H9 (cell line): Measurements from ENCODE around the gene ELOVL4. TPM values are rescaled to one million over a fixed set of nuclear protein-coding genes. Genes with fewer than 3 reads are reported as not detected.

Experiments used
- DNase-seq: peaks from one replicate; pipeline ENCODE4 v3.0.0-alpha.2; 2017
- H2AFZ ChIP-seq: one replicate; pipeline ENCODE4 v1.6.1; 2013; ENCODE audit warnings: mild to moderate bottlenecking, low read length, control low read depth, moderate library complexity
- H2AK5ac ChIP-seq: 2 replicates; pipeline ENCODE4 v1.6.1; 2013; ENCODE audit warnings: low read length, control low read depth, mixed read lengths; ENCODE audit not compliant: insufficient read length
- H2BK120ac ChIP-seq: one replicate; pipeline ENCODE4 v1.6.1; 2013; ENCODE audit warnings: low read depth, mild to moderate bottlenecking, low read length, control low read depth, inconsistent platforms; ENCODE audit not compliant: poor library complexity, severe bottlenecking
- H2BK12ac ChIP-seq: 2 replicates; pipeline ENCODE4 v1.6.1; 2013; ENCODE audit warnings: low read length, control low read depth, mixed read lengths, low read depth; ENCODE audit not compliant: insufficient read length
- H2BK15ac ChIP-seq: 2 replicates; pipeline ENCODE4 v1.6.1; 2013; ENCODE audit warnings: low read depth, low read length, control low read depth
- H2BK20ac ChIP-seq: one replicate; pipeline ENCODE4 v1.6.1; 2013; ENCODE audit warnings: low read depth, mild to moderate bottlenecking, low read length, control low read depth, inconsistent platforms; ENCODE audit not compliant: poor library complexity, severe bottlenecking
- H2BK5ac ChIP-seq: 2 replicates; pipeline ENCODE4 v1.6.1; 2013; ENCODE audit warnings: low read length, control low read depth, mixed read lengths; ENCODE audit not compliant: insufficient read length
- H3K14ac ChIP-seq: 2 replicates; pipeline ENCODE4 v1.6.1; 2013; ENCODE audit warnings: low read length, control low read depth; ENCODE audit not compliant: insufficient read depth
- H3K18ac ChIP-seq: 2 replicates; pipeline ENCODE4 v1.6.1; 2013; ENCODE audit warnings: low read depth, mild to moderate bottlenecking, mixed read lengths, low read length, control low read depth; ENCODE audit not compliant: insufficient read length
- H3K23ac ChIP-seq: 2 replicates; pipeline ENCODE4 v1.6.1; 2013; ENCODE audit warnings: low read length, control low read depth, mixed read lengths, low read depth; ENCODE audit not compliant: insufficient read length
- H3K23me2 ChIP-seq: 2 replicates; pipeline ENCODE4 v1.6.1; 2013; ENCODE audit warnings: low read depth, mild to moderate bottlenecking, mixed read lengths, low read length, control low read depth; ENCODE audit not compliant: insufficient read length, poor library complexity, severe bottlenecking
- H3K27ac ChIP-seq: 2 replicates; pipeline ENCODE4 v1.5.1; 2013; ENCODE audit warnings: low read length, control low read depth, mixed read lengths, low read depth; ENCODE audit not compliant: insufficient read length
- H3K27me3 ChIP-seq: 2 replicates; pipeline ENCODE4 v1.6.1; 2013; ENCODE audit warnings: low read length, control low read depth, inconsistent platforms; ENCODE audit not compliant: insufficient read depth
- H3K4ac ChIP-seq: 2 replicates; pipeline ENCODE4 v1.6.1; 2013; ENCODE audit warnings: low read depth, mild to moderate bottlenecking, control low read depth, inconsistent platforms, low read length, moderate library complexity
- H3K4me1 ChIP-seq: 2 replicates; pipeline ENCODE4 v1.6.1; 2013; ENCODE audit warnings: low read length, control low read depth, inconsistent platforms; ENCODE audit not compliant: insufficient read depth
- H3K4me2 ChIP-seq: 2 replicates; pipeline ENCODE4 v1.6.1; 2013; ENCODE audit warnings: low read length, control low read depth, mixed read lengths; ENCODE audit not compliant: insufficient read length, insufficient read depth
- H3K56ac ChIP-seq: 2 replicates; pipeline ENCODE4 v1.6.1; 2013; ENCODE audit warnings: low read depth, mild to moderate bottlenecking, mixed read lengths, low read length, control low read depth; ENCODE audit not compliant: insufficient read length
- H3K79me1 ChIP-seq: 2 replicates; pipeline ENCODE4 v1.6.1; 2013; ENCODE audit warnings: low read depth, mild to moderate bottlenecking, moderate library complexity, low read length, control low read depth, inconsistent platforms; ENCODE audit not compliant: insufficient read depth, poor library complexity, severe bottlenecking
- H3K79me2 ChIP-seq: 2 replicates; pipeline ENCODE4 v1.6.1; 2013; ENCODE audit warnings: low read length, control low read depth, inconsistent platforms; ENCODE audit not compliant: insufficient read depth
- H3K9ac ChIP-seq: 2 replicates; pipeline ENCODE4 v1.6.1; 2013; ENCODE audit warnings: low read length, control low read depth, mixed read lengths; ENCODE audit not compliant: insufficient read length; ENCODE audit errors: extremely low read depth
- H3K9me3 ChIP-seq: one replicate; pipeline ENCODE4 v1.6.1; 2013; ENCODE audit warnings: low read depth, low read length, inconsistent platforms; ENCODE audit not compliant: control insufficient read depth
- H3T11ph ChIP-seq: one replicate; pipeline ENCODE4 v1.6.1; 2013; ENCODE audit warnings: mild to moderate bottlenecking, low read length, control low read depth, inconsistent platforms
- H4K20me1 ChIP-seq: one replicate; pipeline ENCODE4 v1.6.1; 2013; ENCODE audit not compliant: control insufficient read depth, insufficient read length, insufficient read depth
- H4K5ac ChIP-seq: 2 replicates; pipeline ENCODE4 v1.6.1; 2013; ENCODE audit warnings: low read depth, mild to moderate bottlenecking, mixed read lengths, low read length, control low read depth; ENCODE audit not compliant: insufficient read length
- H4K8ac ChIP-seq: replicated peaks from 2 replicates; pipeline ENCODE4 v1.6.1; 2013; ENCODE audit warnings: low read length, control low read depth, mixed read lengths, low read depth; ENCODE audit not compliant: insufficient read length
- H4K91ac ChIP-seq: 2 replicates; pipeline ENCODE4 v1.6.1; 2013; ENCODE audit warnings: low read depth, mild to moderate bottlenecking, moderate library complexity, mixed read lengths, low read length, control low read depth; ENCODE audit not compliant: insufficient read length
- H3K27ac Mint-ChIP-seq, 3 experiments: 2 replicates in 2 of 3; 3 replicates in 1 of 3; pipeline ENCODE4 v1.8.0; 2020 to 2021; ENCODE audit warnings: mixed read lengths in 3 of 3, mild to moderate bottlenecking in 1 of 3, moderate library complexity in 1 of 3
- H3K27me3 Mint-ChIP-seq: 2 replicates; pipeline ENCODE4 v1.8.0; 2021; ENCODE audit warnings: low read depth, mild to moderate bottlenecking, moderate library complexity, mixed read lengths
- H3K36me3 Mint-ChIP-seq, 3 experiments: 2 replicates in 2 of 3; 3 replicates in 1 of 3; pipeline ENCODE4 v1.8.0; 2020 to 2021; ENCODE audit warnings: low read depth in 3 of 3, mixed read lengths in 3 of 3; ENCODE audit not compliant: insufficient read depth in 1 of 3
- H3K4me1 Mint-ChIP-seq, 2 experiments: 2 replicates each; pipeline ENCODE4 v1.8.0; 2020; ENCODE audit warnings: mixed read lengths in 2 of 2
- H3K4me3 Mint-ChIP-seq, 2 experiments: 2 replicates in 1 of 2; 3 replicates in 1 of 2; pipeline ENCODE4 v1.8.0; 2020 to 2021; ENCODE audit warnings: mild to moderate bottlenecking in 2 of 2, mixed read lengths in 2 of 2, moderate library complexity in 1 of 2
- H3K9me3 Mint-ChIP-seq, 2 experiments: 2 replicates in 1 of 2; 3 replicates in 1 of 2; pipeline ENCODE4 v1.8.0; 2020; ENCODE audit warnings: mild to moderate bottlenecking in 2 of 2, mixed read lengths in 2 of 2, moderate library complexity in 1 of 2
- WGBS: extraction: QIAGEN DNeasy Blood & Tissue Kit; methylation state at CpG from one replicate; pipeline ENCODE4 v1.1.7; 2013; ENCODE audit warnings: missing lambda C conversion rate, low lambda C conversion rate, mixed read lengths; ENCODE audit not compliant: insufficient read length; ENCODE audit errors: extremely low coverage; 5-methylcytosine and 5-hydroxymethylcytosine counted together
- total RNA-seq: library from RNA; stranded (reverse); gene quantifications from 2 replicates; pipeline ENCODE4 v1.2.1, GENCODE V29; 2021
- TF ChIP-seq, protein P1 (sequence below): fragments of 200-600 bp; sonication (generic); conservative IDR thresholded peaks from 3 replicates; pipeline ENCODE4 v1.8.0; 2021; ENCODE audit warnings: antibody characterized with exemption, mild to moderate bottlenecking

Gene ELOVL4
- total RNA-seq, 1 experiment from 2014 or later: 10.1 TPM

DNA sequence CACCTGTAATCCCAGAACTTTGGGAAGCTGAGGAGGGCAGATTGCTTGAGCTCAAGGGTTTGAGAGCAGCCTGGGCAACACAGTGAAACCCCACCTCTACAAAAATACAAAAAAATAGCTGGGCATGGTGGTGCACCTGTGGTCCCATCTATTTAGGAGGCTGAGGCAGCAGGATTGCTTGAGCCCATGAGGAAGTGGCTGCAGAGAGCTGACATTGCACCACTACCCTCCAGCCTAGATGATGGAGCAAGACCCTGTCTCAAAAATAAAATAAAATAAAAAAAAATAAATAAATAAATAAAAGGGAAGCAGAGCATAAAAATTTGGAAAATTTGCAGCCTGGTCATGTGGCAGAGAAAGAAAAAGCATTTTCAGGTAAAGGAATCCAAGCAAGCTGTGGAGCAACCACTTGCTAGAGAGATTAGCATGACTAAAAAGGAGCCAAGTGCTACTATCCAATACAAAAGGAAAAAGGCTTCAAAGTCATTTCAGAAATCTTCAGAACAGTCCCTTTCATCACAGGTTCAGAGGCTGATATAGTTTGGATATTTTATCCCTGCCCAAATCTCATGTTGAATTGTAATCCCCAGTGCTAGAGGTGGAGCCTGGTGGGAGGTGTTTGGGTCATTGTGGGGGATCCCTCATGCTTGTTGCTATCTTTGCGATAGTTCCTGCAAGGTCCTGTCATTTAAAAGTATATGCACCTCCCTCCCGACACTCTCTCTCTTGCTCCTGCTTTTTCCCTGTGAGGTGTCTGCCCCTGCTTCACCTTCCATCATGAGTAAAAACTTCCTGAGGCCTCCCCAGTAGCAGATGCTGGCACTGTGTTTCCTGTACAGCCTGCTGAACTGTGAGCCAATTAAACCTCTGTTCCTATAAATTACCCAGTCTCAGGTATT, 45.9 kb upstream of the ELOVL4 start:
- Histone ChIP-seq H4K8ac (no peak overlapping the region), H3K9me3 (no peaks in the 10 kb centered on the region), H3K79me1 (no peaks in the 10 kb centered on the region), H3K9ac (no peak overlapping the region), H3K56ac (no peak overlapping the region), H4K20me1 (no peaks in the 10 kb centered on the region), H2BK20ac (no peak overlapping the region), H2BK5ac (no peak overlapping the region), H3K4me2 (peak overlapping the region; percentile 36), H4K5ac (no peak overlapping the region), H2AFZ (peak overlapping the region; percentile 91), H3K27ac (no peak overlapping the region), H3K14ac (no peak overlapping the region), H3K79me2 (no peaks in the 10 kb centered on the region), H3T11ph (no peak overlapping the region), H3K27me3 (no peaks in the 10 kb centered on the region), H3K23me2 (no peaks in the 10 kb centered on the region), H2BK120ac (no peak overlapping the region), H3K23ac (no peak overlapping the region), H2BK12ac (no peak overlapping the region), H4K91ac (peak overlapping the region; percentile 62), H3K4ac (no peak overlapping the region), H3K18ac (no peak overlapping the region), H2AK5ac (no peak overlapping the region), H3K4me1 (peaks cover 7% of the 10 kb centered on the region), H2BK15ac (no peak overlapping the region)
- H3K4me1 Mint-ChIP-seq: peaks cover 20 to 22% of the 10 kb centered on the region in 2 experiments
- peaks cover 2% of the 10 kb centered on the region; the same call in 1 of the 2 replicates for H3K27me3 Mint-ChIP-seq
- no CpG with 5 or more reads among the region's 2 CpGs for WGBS
- peak overlapping the region; percentile 24 to 41; a peak in 4 of 5 replicates for H3K4me3 Mint-ChIP-seq
- H3K36me3 Mint-ChIP-seq: peaks cover 0 to 10% (median 3%) of the 10 kb centered on the region in 3 experiments; a peak in 2 of 7 replicates
- TF ChIP-seq, protein P1, sequence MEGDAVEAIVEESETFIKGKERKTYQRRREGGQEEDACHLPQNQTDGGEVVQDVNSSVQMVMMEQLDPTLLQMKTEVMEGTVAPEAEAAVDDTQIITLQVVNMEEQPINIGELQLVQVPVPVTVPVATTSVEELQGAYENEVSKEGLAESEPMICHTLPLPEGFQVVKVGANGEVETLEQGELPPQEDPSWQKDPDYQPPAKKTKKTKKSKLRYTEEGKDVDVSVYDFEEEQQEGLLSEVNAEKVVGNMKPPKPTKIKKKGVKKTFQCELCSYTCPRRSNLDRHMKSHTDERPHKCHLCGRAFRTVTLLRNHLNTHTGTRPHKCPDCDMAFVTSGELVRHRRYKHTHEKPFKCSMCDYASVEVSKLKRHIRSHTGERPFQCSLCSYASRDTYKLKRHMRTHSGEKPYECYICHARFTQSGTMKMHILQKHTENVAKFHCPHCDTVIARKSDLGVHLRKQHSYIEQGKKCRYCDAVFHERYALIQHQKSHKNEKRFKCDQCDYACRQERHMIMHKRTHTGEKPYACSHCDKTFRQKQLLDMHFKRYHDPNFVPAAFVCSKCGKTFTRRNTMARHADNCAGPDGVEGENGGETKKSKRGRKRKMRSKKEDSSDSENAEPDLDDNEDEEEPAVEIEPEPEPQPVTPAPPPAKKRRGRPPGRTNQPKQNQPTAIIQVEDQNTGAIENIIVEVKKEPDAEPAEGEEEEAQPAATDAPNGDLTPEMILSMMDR: no peak
- peaks cover 6 to 9% of the 10 kb centered on the region in 2 experiments; a peak in 4 of 5 replicates for H3K9me3 Mint-ChIP-seq
- peak; percentile 48 for DNase-seq
- H3K27ac Mint-ChIP-seq: peak overlapping the region; percentile 54 to 77 (median 69); a peak in 5 of 7 replicates
